Fibroblast of the aortic adventitia (primary cell): ENCODE measurements around the gene TK2. TPM values are rescaled to one million over a fixed set of nuclear protein-coding genes. Genes with fewer than 3 reads are reported as not detected.

Experiments used
- DNase-seq: peaks from one replicate; pipeline ENCODE4 v3.0.0-alpha.2; 2010; ENCODE audit warnings: low read depth
- H3K4me3 ChIP-seq: 2 replicates; pipeline ENCODE4 v1.5.1; 2011; ENCODE audit warnings: low read depth, mild to moderate bottlenecking, control low read depth, low read length, moderate library complexity
- total RNA-seq: library from RNA; depleted of rRNA; stranded (reverse); fragments of >200 nt; gene quantifications from 2 replicates; pipeline ENCODE4 v1.2.3, GENCODE V29; 2012; ENCODE audit warnings: low replicate concordance
- TF ChIP-seq, protein P1 (sequence below): IDR thresholded peaks from 2 replicates; pipeline ENCODE4 v1.5.1; 2011; ENCODE audit warnings: mild to moderate bottlenecking, low read length, control low read depth, inconsistent platforms; ENCODE audit not compliant: insufficient read depth

Gene TK2
- total RNA-seq, 1 donor, result 58.8 TPM

DNA sequence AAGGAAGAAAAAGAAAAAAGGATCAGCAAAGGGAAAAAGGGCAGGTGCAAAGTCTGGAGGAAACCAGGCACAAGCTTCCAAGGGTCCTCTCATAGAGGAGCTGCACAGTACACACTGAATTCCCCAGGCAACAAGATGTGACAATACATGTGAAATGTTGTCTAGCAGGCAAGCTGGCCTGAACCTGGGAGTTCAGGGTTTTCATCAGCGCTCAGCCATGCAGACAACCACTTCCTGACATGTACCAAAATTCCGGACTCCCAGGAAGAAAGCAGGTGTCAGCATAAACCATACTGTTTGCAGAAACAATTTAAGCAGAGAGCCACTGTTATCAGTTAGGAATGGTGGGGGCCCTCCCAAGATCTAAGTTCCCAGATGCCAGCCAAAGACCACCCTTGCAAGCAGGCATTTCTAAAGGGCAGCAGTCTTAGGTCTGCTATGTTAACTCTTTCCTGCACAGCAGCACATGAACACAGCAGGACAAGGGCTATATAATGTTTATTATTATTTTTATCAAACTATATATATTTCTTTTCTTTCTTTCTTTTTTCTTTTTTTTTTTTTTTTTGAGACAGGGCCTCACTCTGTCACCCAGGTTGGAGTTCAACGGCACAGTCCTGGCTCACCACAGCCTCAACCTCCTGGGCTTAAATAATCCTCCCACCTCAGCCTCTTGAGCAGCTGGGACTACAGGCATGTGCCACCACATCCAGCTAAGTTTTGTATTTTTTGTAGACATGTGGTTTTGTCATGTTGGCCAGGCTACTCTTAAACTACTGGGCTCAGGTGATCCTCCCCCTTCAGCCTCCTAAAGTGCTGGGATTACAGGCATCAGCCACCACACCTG is 10.1 kb downstream of the TK2 start:
- TF ChIP-seq, protein P1, sequence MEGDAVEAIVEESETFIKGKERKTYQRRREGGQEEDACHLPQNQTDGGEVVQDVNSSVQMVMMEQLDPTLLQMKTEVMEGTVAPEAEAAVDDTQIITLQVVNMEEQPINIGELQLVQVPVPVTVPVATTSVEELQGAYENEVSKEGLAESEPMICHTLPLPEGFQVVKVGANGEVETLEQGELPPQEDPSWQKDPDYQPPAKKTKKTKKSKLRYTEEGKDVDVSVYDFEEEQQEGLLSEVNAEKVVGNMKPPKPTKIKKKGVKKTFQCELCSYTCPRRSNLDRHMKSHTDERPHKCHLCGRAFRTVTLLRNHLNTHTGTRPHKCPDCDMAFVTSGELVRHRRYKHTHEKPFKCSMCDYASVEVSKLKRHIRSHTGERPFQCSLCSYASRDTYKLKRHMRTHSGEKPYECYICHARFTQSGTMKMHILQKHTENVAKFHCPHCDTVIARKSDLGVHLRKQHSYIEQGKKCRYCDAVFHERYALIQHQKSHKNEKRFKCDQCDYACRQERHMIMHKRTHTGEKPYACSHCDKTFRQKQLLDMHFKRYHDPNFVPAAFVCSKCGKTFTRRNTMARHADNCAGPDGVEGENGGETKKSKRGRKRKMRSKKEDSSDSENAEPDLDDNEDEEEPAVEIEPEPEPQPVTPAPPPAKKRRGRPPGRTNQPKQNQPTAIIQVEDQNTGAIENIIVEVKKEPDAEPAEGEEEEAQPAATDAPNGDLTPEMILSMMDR, result no peak
- no peak overlapping the region for H3K4me3 ChIP-seq
- no peak for DNase-seq

DNA sequence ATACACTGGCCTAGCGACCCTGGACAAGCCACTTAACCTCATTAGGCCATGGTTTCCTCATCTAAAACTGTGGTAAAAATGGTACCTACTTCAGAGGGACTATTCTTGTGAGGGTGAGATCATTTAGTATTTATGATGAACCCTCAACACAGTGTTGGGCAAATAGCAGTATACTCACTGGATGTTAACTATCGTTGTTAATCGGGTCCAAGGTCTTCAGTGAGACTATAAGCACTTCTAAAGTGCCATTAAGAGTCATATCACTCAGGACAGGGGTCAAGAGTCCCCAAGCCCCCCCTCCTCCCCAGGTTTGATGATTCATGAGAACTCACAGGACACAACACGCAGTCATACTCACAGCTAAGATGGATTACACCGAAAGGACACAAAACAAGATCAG is 11.0 kb downstream of the TK2 start:
- no peak overlapping the region for H3K4me3 ChIP-seq
- DNase-seq, result no peak
- TF ChIP-seq, protein P1, result no peak

DNA sequence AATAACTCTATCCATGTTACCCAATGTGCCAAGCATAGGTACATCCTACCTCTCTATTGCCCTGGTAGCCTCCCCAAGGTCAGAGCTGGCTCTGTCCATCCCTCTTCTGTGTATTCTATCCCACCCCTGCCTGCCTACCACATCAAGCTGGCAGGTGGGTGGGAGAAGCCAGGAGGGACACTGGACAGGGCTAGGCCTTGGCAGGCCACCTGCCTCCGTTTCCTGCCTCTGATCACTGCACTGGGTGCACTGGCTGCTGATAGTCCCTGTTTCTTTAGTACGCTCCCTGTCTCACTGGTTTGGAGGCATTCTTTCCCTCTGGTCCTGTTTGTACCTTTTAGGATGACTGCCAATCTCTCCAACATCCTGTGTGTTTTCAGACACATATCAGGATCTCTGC is 12.7 kb downstream of the TK2 start:
- no peak overlapping the region for H3K4me3 ChIP-seq
- TF ChIP-seq, protein P1, result no peak
- DNase-seq, result no peak

DNA sequence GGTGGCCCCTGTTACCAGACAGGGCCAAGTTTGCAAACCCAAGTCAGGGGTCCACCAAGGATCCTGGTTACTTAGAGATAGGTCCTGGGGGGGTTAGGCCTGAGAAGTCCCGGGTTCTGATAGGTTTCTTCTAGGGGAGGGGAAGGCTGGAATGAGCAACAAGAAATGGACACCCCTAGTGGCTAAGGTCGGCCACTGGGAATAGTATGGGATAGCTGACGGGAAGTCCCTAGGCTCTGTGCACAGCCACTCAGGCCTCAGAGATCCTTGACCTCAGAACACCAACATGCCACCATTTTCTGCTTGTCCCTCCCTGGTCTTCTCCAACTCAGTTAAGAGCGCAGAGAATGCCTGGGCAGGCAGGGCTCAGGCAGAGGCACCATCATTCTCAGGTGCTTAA is 13.4 kb downstream of the TK2 start:
- TF ChIP-seq, protein P1, result no peak
- DNase-seq, result no peak
- no peak overlapping the region for H3K4me3 ChIP-seq

DNA sequence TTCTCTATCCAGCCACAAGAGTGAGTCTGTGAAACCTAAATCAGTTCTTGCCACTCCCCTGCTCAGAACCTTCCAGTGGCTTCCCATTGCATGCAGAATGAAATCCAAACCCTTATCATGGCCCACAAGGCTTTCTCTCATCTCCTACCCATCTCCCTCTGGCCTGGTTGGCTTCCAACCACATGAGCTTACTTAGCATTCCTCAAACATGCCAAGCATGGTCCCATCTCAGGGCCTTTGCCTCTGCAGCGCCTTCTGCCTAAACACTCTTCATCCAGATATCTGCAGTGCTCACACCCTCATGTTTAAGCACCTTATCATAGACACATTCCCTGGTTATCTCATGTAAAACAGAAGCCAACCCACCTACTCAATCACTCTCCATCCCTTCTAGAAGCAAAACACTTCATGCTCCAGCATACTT is 15.5 kb downstream of the TK2 start:
- TF ChIP-seq, protein P1, result no peak
- no peak overlapping the region for H3K4me3 ChIP-seq
- DNase-seq, result peak; percentile 26

DNA sequence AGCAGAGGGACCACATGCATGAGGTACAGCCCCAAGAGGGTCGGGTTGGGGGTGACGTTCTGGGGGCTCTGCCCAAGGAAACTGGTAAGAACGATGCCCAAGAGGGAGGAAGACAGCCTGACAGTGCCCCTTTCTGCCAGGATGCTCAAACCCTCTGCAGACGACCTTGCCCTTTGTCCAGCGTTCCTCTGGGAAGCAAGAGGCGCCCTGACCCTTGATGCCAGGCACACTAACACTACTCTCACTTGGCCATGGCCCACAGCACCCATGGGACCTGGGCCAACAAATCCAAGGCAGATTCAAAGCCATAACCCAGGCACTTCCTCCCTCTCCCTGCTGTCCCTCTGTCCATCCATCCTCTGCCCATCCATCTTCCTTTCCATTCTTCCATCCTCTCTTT is 20.4 kb downstream of the TK2 start:
- no peak overlapping the region for H3K4me3 ChIP-seq
- DNase-seq, result no peak
- TF ChIP-seq, protein P1, result no peak
